Type B pancreatic cell (in vitro differentiated cells): ENCODE results near the gene TSEN34. TPM values are rescaled to one million over a fixed set of nuclear protein-coding genes. Genes with fewer than 3 reads are reported as not detected.

ENCODE experiments used
- DNase-seq: peaks from one replicate; pipeline ENCODE4 v3.0.0; 2021; ENCODE audit warnings: mixed read lengths; ENCODE audit not compliant: unreplicated experiment; ENCODE audit errors: extremely low spot score
- H3K27ac Mint-ChIP-seq: 2 replicates; pipeline ENCODE4 v1.8.0; 2021; ENCODE audit warnings: mild to moderate bottlenecking, mixed read lengths
- H3K27me3 Mint-ChIP-seq: 2 replicates; pipeline ENCODE4 v1.8.0; 2021; ENCODE audit warnings: mixed read lengths
- H3K36me3 Mint-ChIP-seq: 2 replicates; pipeline ENCODE4 v1.8.0; 2021; ENCODE audit warnings: mixed read lengths
- H3K4me1 Mint-ChIP-seq: one replicate; pipeline ENCODE4 v1.8.0; 2021; ENCODE audit warnings: mixed read lengths; ENCODE audit not compliant: unreplicated experiment
- H3K4me3 Mint-ChIP-seq: 2 replicates; pipeline ENCODE4 v1.8.0; 2021; ENCODE audit warnings: mild to moderate bottlenecking, mixed read lengths
- H3K9me3 Mint-ChIP-seq: 2 replicates; pipeline ENCODE4 v1.8.0; 2021; ENCODE audit warnings: mixed read lengths
- total RNA-seq: library from RNA; stranded (reverse); gene quantifications from 2 replicates; pipeline ENCODE4 v1.2.1, GENCODE V29; 2021; ENCODE audit warnings: low replicate concordance
- TF ChIP-seq, protein P1 (sequence below): fragments of 200-600 bp; sonication (generic); conservative IDR thresholded peaks from 2 replicates; pipeline ENCODE4 v1.5.0; 2021; ENCODE audit warnings: antibody characterized with exemption, mild to moderate bottlenecking

TSEN34 gene
- total RNA-seq, 1 donor from 2014 or later = 41.9 TPM

DNA sequence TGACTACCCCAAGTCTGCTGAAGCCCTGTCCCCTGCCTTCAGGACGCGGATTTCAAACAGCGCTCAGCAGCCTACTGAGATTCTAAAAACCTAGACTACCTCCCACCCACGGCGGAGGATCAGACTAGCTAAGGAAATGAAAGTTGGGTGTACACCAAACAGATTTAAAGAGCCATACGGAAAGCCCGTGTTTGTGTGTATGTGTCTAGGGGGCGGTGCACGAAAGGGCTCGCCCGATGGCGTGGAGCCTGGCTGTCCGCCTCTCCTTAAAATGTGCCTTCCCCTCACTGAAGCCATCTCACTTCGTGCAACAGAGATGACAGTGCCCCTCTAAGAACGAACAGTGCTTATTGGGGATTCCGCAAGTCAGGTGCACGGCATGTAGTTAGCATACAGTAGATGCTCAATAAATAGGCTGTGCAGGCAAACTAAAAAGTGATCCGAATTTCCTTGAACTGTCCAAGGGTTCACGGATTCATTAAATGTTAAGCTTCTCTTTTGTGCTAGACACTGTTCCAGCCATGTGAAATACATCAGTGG is 32.2 kb upstream of the TSEN34 start:
- H3K27ac Mint-ChIP-seq = peak overlapping the region; percentile 99
- peaks cover 14% of the 10 kb centered on the region for H3K36me3 Mint-ChIP-seq
- H3K4me3 Mint-ChIP-seq = peak overlapping the region; percentile 100
- no peaks in the 10 kb centered on the region for H3K27me3 Mint-ChIP-seq
- peaks cover 26% of the 10 kb centered on the region for H3K4me1 Mint-ChIP-seq
- TF ChIP-seq, protein P1, sequence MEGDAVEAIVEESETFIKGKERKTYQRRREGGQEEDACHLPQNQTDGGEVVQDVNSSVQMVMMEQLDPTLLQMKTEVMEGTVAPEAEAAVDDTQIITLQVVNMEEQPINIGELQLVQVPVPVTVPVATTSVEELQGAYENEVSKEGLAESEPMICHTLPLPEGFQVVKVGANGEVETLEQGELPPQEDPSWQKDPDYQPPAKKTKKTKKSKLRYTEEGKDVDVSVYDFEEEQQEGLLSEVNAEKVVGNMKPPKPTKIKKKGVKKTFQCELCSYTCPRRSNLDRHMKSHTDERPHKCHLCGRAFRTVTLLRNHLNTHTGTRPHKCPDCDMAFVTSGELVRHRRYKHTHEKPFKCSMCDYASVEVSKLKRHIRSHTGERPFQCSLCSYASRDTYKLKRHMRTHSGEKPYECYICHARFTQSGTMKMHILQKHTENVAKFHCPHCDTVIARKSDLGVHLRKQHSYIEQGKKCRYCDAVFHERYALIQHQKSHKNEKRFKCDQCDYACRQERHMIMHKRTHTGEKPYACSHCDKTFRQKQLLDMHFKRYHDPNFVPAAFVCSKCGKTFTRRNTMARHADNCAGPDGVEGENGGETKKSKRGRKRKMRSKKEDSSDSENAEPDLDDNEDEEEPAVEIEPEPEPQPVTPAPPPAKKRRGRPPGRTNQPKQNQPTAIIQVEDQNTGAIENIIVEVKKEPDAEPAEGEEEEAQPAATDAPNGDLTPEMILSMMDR = no peak
- DNase-seq = no peak
- H3K9me3 Mint-ChIP-seq = no peaks in the 10 kb centered on the region

DNA sequence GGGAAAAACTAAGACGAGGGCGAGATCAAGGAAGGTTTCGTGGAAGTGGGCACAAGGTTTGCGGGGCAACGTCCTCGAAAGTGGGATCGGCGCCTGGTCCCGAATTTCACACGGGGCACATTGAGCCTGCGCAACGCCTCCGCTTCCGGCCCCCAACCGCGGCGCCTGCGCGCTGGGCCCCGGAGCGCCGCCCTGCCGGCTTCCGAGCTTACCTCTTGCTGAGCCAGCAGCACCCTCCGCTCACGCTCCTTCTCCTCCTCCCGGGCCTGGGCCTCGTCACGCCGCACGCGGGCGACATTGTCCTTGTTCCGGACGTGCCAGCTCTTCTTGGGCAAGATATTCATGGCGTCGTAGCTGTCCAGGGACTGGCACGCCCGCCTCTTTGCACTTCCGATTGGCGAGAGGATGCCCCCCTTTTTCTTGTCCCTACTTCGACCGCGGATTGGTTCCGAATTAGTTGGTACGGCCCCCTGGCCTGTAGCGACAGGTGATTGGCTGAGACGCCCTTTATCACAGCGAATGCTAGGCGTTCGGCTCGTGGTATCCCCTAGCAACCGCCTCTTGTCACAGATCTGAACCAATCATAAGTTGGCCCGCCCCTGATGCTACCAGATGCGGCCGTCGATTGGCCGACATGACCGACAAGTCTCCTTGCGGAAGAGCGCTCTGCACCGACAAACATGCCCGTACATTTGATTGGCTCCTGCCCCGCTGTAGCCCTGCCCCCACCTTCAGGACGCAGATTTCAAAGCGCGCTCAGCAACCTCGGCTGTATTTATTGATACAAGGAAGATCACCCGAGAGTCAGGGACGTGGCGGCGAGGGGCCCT is 31.5 kb upstream of the TSEN34 start, which contains the start of gene LENG1:
LENG1 (minus strand) TSS at position 370 of the 830 bp plus-strand sequence; CDS start at position 344, 26 bp downstream.
- TF ChIP-seq, protein P1 = peak; percentile 59
- Mint-ChIP-seq H3K4me3 (peak within 1 kb of the TSS; percentile 100), H3K4me1 (peaks cover 29% of the 10 kb centered on the region), H3K27ac (peak within 1 kb of the TSS; percentile 99), H3K36me3 (peaks cover 11% of the 10 kb centered on the region), H3K9me3 (no peaks in the 10 kb centered on the region), H3K27me3 (no peaks in the 10 kb centered on the region)
- peak; percentile 98 for DNase-seq

DNA sequence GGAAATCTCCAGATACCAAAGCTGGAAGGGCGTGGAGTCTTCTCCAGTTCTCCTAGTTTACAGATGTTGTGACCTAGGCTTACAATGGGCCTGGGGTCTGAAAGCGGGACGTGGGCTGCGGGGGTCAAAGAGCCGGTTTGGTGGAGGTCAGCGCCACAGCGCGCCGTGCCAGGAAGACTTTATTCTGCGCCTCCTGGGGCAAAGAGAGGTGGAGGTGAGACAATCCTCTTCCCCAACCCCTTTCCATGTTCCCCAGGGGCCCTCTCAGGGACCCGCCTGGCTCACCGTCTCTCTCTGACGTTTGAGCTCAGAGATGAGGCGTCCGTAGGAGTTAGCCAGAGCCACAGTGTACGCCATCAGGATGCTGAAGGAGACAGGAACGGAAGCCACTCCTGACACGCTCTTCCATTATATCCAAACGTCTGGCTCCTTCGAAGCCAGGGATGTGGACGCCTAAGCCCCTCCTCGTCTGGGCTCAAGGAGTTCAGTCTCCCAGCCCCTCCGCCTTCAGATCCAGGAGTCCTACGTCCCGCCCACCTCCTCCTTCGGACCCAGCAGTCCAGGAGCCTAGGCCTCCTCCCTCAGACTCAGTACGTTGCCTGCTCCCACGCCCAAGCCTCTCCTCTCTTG is 30.8 kb upstream of the TSEN34 start:
- TF ChIP-seq, protein P1 = no peak

DNA sequence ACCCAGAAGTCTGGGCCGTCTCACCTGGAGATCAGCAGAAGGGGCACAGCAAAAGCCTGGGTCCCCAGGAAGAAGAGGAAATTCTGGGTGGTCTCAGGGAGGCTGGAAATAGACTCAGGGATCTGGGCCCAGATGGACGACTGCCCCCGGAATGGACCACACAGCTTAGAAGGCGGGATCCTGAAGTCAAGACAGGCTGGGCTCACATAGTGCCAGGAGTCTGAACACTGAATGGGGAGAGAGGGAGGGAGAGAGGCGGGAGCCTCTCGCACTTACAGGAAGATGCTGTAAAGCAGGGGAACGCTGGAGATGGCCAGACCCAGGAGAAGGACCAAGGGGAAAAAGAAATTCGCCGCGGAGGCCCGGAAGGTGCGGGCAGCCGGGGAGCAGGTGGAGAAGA is 30.3 kb upstream of the TSEN34 start:
- Mint-ChIP-seq H3K9me3 (no peaks in the 10 kb centered on the region), H3K27ac (peak overlapping the region; percentile 99), H3K4me1 (peaks cover 31% of the 10 kb centered on the region), H3K36me3 (peaks cover 13% of the 10 kb centered on the region), H3K4me3 (peak overlapping the region; percentile 100), H3K27me3 (no peaks in the 10 kb centered on the region)
- no peak for DNase-seq
- TF ChIP-seq, protein P1 = no peak

More for the DNA sequence above, 30.8 kb upstream of the TSEN34 start:
- peaks cover 31% of the 10 kb centered on the region for H3K4me1 Mint-ChIP-seq
- peaks cover 10% of the 10 kb centered on the region for H3K36me3 Mint-ChIP-seq
- no peak for DNase-seq
- peak overlapping the region; percentile 99 for H3K27ac Mint-ChIP-seq
- peak overlapping the region; percentile 100 for H3K4me3 Mint-ChIP-seq
- H3K9me3 Mint-ChIP-seq = no peaks in the 10 kb centered on the region
- no peaks in the 10 kb centered on the region for H3K27me3 Mint-ChIP-seq

DNA sequence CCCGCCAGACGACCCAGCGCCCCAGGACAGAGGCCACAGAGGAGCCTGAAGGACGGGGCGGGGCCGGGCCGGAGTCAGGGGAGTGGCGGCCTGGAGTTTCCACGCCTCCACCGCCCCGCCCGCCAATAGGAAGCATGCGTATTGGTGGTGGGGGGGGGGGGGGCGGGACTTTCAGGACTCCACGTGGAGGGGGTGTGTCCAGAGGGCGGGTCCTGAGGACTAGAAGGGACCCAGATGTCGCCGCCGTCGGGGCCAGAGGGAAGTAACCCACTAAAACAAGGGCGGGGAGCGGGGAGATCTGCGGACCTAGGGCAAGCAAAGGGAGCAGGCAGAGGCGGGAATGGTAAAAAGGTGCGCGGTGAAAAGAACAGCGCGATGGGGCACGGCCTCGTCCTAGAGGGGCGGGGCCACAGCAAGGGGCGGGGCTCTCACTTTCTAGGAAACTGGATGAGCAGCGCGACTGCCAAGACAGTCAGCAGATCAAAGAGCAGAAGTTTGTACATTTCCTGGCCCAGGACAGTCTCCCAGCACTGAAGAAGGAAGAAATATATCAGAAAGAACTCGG is 28.8 kb upstream of the TSEN34 start:
- Mint-ChIP-seq H3K27me3 (no peaks in the 10 kb centered on the region), H3K4me1 (peaks cover 31% of the 10 kb centered on the region), H3K4me3 (peak overlapping the region; percentile 92), H3K27ac (peak overlapping the region; percentile 92), H3K9me3 (no peaks in the 10 kb centered on the region), H3K36me3 (peaks cover 6% of the 10 kb centered on the region)
- TF ChIP-seq, protein P1 = no peak
- DNase-seq = no peak
